Gastrocnemius medialis (tissue), 4 donors: Measurements from ENCODE around the gene ESF1. TPM values are rescaled to one million over a fixed set of nuclear protein-coding genes. Genes with fewer than 3 reads are reported as not detected.

Experiments
- ATAC-seq, 2 donors: fragments of 150-250 bp; one replicate each; pipeline ENCODE4 v1.9.1; 2016
- DNase-seq, 2 donors: peaks; one replicate each; pipeline ENCODE4 v3.0.0-alpha.2; 2019
- H3K27ac ChIP-seq, 4 donors: fragments of 200-600 bp; sonication (generic); 1 replicate in 1 of 4; 2 replicates in 3 of 4; pipeline ENCODE4 v1.5.1; 2016 to 2018; ENCODE audit warnings: mild to moderate bottlenecking in 2 of 4, moderate library complexity in 1 of 4
- H3K27me3 ChIP-seq, 3 donors: fragments of 200-600 bp; sonication (generic) in 2 of 3; 1 replicate in 1 of 3; 2 replicates in 2 of 3; pipeline versions ENCODE4 v1.5.1 to v1.6.0; 2016 to 2019; ENCODE audit warnings: mild to moderate bottlenecking in 1 of 3, moderate library complexity in 1 of 3
- H3K36me3 ChIP-seq, 2 donors: fragments of 200-600 bp; sonication (generic) in 1 of 2; one replicate each; pipeline ENCODE4 v1.5.1; 2017 to 2018
- H3K4me1 ChIP-seq, 2 donors: fragments of 200-600 bp; sonication (generic) in 1 of 2; one replicate each; pipeline ENCODE4 v1.5.1; 2016 to 2017; ENCODE audit warnings: mild to moderate bottlenecking in 2 of 2
- H3K4me3 ChIP-seq, 4 donors: fragments of 200-600 bp; sonication (generic) in 3 of 4; 1 replicate in 1 of 4; 2 replicates in 3 of 4; pipeline ENCODE4 v1.5.1; 2016 to 2019; ENCODE audit warnings: mild to moderate bottlenecking in 2 of 4
- H3K9me3 ChIP-seq, 3 donors: fragments of 200-600 bp; sonication (generic) in 2 of 3; 1 replicate in 1 of 3; 2 replicates in 2 of 3; pipeline ENCODE4 v1.5.1; 2016 to 2019
- POLR2A ChIP-seq, 2 donors: fragments of 450-650 bp; IDR thresholded peaks; one replicate each; pipeline ENCODE4 v1.6.1; 2017; ENCODE audit warnings: antibody characterized with exemption in 2 of 2, mild to moderate bottlenecking in 2 of 2, moderate library complexity in 2 of 2
- in situ Hi-C, 4 donors: fragments of 200-750 bp; cut with MboI; loops; one replicate each; pipeline versions ENCODE4 v1.15.0 to v1.8.0; 2017; ENCODE audit warnings: low sequenced_read_pairs in 4 of 4
- intact Hi-C: fragments of 100-400 bp; cut with DNase I; formaldehyde crosslinking; loops from one replicate; pipeline ENCODE4 v1.15.1; 2023; ENCODE audit warnings: low total_unique reads
- total RNA-seq, 4 donors: library from RNA; depleted of rRNA; stranded (reverse); fragments of >200 nt; gene quantifications; one replicate each; pipeline versions ENCODE4 v1.1.0 to v1.2.3, GENCODE V29; 2016
- TF ChIP-seq, protein P1 (sequence below), 5 experiments: fragments of 450-650 bp in 3 of 5; fragments of 200-600 bp in 2 of 5; sonication (generic) in 2 of 5; IDR thresholded peaks in 4 of 5; conservative IDR thresholded peaks in 1 of 5; 1 replicate in 4 of 5; 2 replicates in 1 of 5; pipeline ENCODE4 v1.5.1; 2016 to 2019; ENCODE audit warnings: antibody characterized with exemption in 5 of 5, mild to moderate bottlenecking in 3 of 5, moderate library complexity in 3 of 5

ESF1 gene
- total RNA-seq, 4 donors from 2014 or later, result 8.6 to 12.2 (median 10.8) TPM

DNA sequence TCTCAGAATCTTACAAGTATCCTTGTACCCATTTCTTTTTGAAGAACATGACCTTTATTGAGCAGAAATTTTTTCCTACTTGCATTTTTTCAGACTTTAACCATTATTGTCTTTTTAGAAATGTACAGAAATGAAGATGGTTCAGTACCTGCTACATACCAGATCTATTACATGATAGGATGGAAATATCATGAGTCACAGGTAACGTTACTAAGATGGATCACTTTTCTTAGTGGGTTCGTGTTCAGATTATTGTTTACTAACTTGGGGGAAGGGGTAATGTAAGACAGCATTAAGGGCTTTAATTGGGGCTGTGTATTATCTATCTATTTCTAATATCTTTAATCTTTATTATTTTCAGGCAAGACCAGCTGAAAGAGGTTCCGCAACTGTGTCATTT is 32.0 kb upstream of the ESF1 start:
- H3K9me3 ChIP-seq, result no peaks in the 10 kb centered on the region

DNA sequence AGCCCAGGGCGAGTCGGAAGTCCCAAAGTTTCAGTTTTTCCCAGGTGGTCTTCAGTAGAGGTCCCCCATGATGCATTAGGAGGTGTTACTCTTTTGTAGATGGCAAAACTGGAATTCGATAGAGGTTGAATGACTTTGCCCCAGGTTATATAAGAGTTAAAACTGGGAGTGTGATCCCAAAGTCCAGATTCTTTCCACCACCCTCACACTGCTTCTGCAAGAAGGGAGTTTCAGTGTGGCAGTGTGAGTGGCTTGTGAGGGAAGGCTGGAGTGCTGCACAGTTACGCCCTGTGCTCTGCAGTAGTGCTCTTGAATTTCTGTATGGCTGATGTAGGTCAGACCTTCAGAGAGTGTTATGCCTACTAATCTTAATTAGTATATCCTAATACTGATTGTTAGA is 30.0 kb upstream of the ESF1 start:
- Histone ChIP-seq H3K4me3 (no peak overlapping the region), H3K27ac (peak overlapping the region in 1 of 4 donors; percentile 30), H3K36me3 (peaks cover 2 to 66% of the 10 kb centered on the region in 2 donors), H3K9me3 (no peaks in the 10 kb centered on the region), H3K27me3 (no peaks in the 10 kb centered on the region), H3K4me1 (peaks cover 0 to 4% of the 10 kb centered on the region in 2 donors)
- no peak for DNase-seq
- intact Hi-C loops (no loop called here), in situ Hi-C loops (no loop called here)
- TF ChIP-seq, protein P1, sequence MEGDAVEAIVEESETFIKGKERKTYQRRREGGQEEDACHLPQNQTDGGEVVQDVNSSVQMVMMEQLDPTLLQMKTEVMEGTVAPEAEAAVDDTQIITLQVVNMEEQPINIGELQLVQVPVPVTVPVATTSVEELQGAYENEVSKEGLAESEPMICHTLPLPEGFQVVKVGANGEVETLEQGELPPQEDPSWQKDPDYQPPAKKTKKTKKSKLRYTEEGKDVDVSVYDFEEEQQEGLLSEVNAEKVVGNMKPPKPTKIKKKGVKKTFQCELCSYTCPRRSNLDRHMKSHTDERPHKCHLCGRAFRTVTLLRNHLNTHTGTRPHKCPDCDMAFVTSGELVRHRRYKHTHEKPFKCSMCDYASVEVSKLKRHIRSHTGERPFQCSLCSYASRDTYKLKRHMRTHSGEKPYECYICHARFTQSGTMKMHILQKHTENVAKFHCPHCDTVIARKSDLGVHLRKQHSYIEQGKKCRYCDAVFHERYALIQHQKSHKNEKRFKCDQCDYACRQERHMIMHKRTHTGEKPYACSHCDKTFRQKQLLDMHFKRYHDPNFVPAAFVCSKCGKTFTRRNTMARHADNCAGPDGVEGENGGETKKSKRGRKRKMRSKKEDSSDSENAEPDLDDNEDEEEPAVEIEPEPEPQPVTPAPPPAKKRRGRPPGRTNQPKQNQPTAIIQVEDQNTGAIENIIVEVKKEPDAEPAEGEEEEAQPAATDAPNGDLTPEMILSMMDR (IDR thresholded peaks at IDR 0.05 in 4 of 5, conservative IDR thresholded peaks at IDR 0.05 in 1 of 5), result no peak
- TF ChIP-seq POLR2A (IDR thresholded peaks at IDR 0.05), result no peak
- no peak for ATAC-seq

More for the DNA sequence above, 32.0 kb upstream of the ESF1 start:
- no peak for TF ChIP-seq POLR2A (IDR thresholded peaks at IDR 0.05)
- TF ChIP-seq, protein P1 (IDR thresholded peaks at IDR 0.05 in 4 of 5, conservative IDR thresholded peaks at IDR 0.05 in 1 of 5), result no peak
- peaks cover 0 to 4% of the 10 kb centered on the region in 2 donors for H3K4me1 ChIP-seq
- H3K4me3 ChIP-seq, result no peak overlapping the region
- DNase-seq (no peak), ATAC-seq (no peak)
- H3K27ac ChIP-seq, result peak overlapping the region in 3 of 4 donors; percentile 29 to 42 (median 38)
- peaks cover 2 to 45% of the 10 kb centered on the region in 2 donors for H3K36me3 ChIP-seq
- intact Hi-C loops, result no loop called here
- no peaks in the 10 kb centered on the region for H3K27me3 ChIP-seq
- in situ Hi-C loops, result no loop called here

DNA sequence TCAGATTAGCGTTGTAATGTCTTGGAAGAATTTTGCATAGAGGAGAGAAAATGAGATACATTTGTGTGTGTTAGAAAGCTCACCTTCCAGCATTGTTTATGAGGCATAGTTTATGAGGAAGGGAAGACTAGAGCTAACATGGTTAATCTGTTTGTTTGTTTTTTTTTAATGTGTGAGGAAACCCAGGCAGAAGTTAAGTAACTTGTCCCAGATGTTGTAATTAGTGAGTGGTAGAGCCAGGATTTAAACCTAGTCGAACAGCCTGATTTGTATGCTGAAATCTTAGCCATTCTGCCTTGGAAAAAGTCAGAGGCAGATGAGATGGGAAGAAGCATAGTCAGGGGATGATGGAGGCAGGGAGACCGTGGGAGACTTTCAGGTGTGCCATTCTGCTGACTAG is 29.2 kb upstream of the ESF1 start:
- TF ChIP-seq, protein P1 (IDR thresholded peaks at IDR 0.05 in 4 of 5, conservative IDR thresholded peaks at IDR 0.05 in 1 of 5), result no peak
- TF ChIP-seq POLR2A (IDR thresholded peaks at IDR 0.05), result no peak
- in situ Hi-C loops, result no loop called here
- peak; percentile 34 to 42 for ATAC-seq
- DNase-seq, result no peak
- Histone ChIP-seq H3K27ac (peak overlapping the region in 1 of 4 donors; percentile 6), H3K27me3 (no peaks in the 10 kb centered on the region), H3K4me1 (peaks cover 0 to 4% of the 10 kb centered on the region in 2 donors), H3K4me3 (no peak overlapping the region), H3K9me3 (no peaks in the 10 kb centered on the region), H3K36me3 (peaks cover 2 to 74% of the 10 kb centered on the region in 2 donors)
- intact Hi-C loops, result no loop called here

DNA sequence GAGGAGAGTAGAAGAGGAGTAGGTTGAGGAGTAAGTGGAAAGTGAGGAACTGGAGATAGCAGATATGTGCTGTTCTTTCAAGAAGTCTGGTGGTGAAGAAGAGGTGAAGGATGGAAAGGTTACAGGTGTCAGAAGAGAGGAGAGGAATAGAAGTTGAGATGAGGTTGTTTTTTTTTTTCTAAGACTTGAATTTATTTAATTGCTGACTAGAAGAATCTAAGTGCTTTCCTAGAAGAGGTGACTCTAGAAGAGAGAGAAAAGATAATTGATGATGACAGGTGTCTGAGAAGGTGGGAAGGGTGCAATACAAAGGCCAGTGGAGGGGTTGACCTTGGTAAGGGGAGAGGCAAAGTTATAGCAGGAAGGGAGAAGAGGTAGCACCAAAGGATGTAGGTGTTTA is 25.7 kb upstream of the ESF1 start:
- H3K9me3 ChIP-seq, result no peaks in the 10 kb centered on the region
- no peak for ATAC-seq
- in situ Hi-C loops (no loop called here), intact Hi-C loops (no loop called here)
- H3K4me1 ChIP-seq, result peaks cover 0 to 4% of the 10 kb centered on the region in 2 donors
- DNase-seq, result no peak
- H3K4me3 ChIP-seq, result no peak overlapping the region
- H3K27ac ChIP-seq, result no peak overlapping the region
- H3K36me3 ChIP-seq, result peaks cover 0 to 55% of the 10 kb centered on the region in 2 donors
- no peaks in the 10 kb centered on the region for H3K27me3 ChIP-seq
- TF ChIP-seq, protein P1 (IDR thresholded peaks at IDR 0.05 in 4 of 5, conservative IDR thresholded peaks at IDR 0.05 in 1 of 5), result no peak
- no peak for TF ChIP-seq POLR2A (IDR thresholded peaks at IDR 0.05)

DNA sequence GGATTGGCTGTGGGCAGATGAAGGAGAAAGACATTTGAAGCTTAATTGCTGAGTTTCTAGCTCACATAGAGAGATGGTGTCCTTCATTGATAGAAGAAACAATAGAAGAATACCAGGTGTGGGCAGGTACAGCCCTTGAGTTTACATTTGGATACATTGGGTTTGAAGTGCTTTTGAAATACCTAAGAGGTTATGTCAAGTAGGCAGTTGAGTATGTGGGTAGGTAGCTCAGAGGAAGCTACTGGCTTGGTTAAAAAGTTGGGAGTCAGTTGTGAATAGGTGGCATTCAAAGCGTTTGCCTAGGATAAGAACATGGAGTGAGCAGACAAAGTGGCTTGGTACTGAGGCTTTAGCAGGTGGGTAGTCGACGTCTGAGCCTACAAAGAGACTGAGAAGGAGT is 25.1 kb upstream of the ESF1 start:
- Histone ChIP-seq H3K27me3 (no peaks in the 10 kb centered on the region), H3K9me3 (no peaks in the 10 kb centered on the region), H3K4me3 (no peak overlapping the region), H3K36me3 (peaks cover 0 to 56% of the 10 kb centered on the region in 2 donors), H3K27ac (peak overlapping the region in 1 of 4 donors; percentile 19), H3K4me1 (peaks cover 0 to 4% of the 10 kb centered on the region in 2 donors)
- in situ Hi-C loops, result no loop called here
- DNase-seq (no peak), ATAC-seq (no peak)
- no peak for TF ChIP-seq POLR2A (IDR thresholded peaks at IDR 0.05)
- TF ChIP-seq, protein P1 (IDR thresholded peaks at IDR 0.05 in 4 of 5, conservative IDR thresholded peaks at IDR 0.05 in 1 of 5), result no peak
- intact Hi-C loops, result no loop called here
